Panc1 (cell line): ENCODE measurements around the gene DLG5. TPM values are rescaled to one million over a fixed set of nuclear protein-coding genes. Genes with fewer than 3 reads are reported as not detected.

Experiments
- ATAC-seq: fragments of 200-7000 bp; cut with Tn5 transposase; 2 replicates; pipeline ENCODE4 v1.9.1; 2020; ENCODE audit warnings: mild to moderate bottlenecking, moderate library complexity
- BruUV-seq: library from RNA; stranded (reverse); fragments of 400-500 nt; replicated peaks from 2 replicates; lab custom pipeline; 2021; lab: Mats Ljungman, UMichigan
- CTCF ChIA-PET: fragments of 300-600 bp; sonication (Branson Sonifier 250); formaldehyde crosslinking; loops from one replicate; lab custom pipeline; 2022; ENCODE audit warnings: antibody characterized with exemption; lab: Charles Lee
- POLR2A ChIA-PET: fragments of 300-600 bp; sonication (Branson Sonifier 250); formaldehyde crosslinking; loops from one replicate; lab custom pipeline; 2022; ENCODE audit warnings: antibody characterized with exemption; lab: Charles Lee
- DNase-seq: peaks from one replicate; pipeline ENCODE4 v3.0.0-alpha.2; 2010; ENCODE audit warnings: low read depth, low spot score
- H3K27ac ChIP-seq: 2 replicates; pipeline ENCODE4 v1.5.1; 2011; ENCODE audit warnings: mild to moderate bottlenecking, low read length, inconsistent platforms
- H3K27me3 ChIP-seq: fragments of 200-500 bp; sonication (Bioruptor generic); 2 replicates; pipeline ENCODE4 v1.6.0; 2014; ENCODE audit warnings: low read length, inconsistent platforms; ENCODE audit not compliant: control insufficient read depth, insufficient read depth
- H3K36me3 ChIP-seq: fragments of 200-500 bp; sonication (Bioruptor generic); 2 replicates; pipeline ENCODE4 v1.5.1; 2014; ENCODE audit warnings: inconsistent platforms, mild to moderate bottlenecking, low read length, moderate library complexity; ENCODE audit not compliant: control insufficient read depth, insufficient read depth
- H3K4me1 ChIP-seq: 2 replicates; pipeline ENCODE4 v1.5.1; 2011; ENCODE audit warnings: inconsistent platforms, mild to moderate bottlenecking, low read length, moderate library complexity; ENCODE audit not compliant: control insufficient read depth, insufficient read depth
- H3K4me3 ChIP-seq, 2 experiments: 2 replicates each; pipeline ENCODE4 v1.5.1; 2011 to 2012; ENCODE audit warnings: low read depth in 2 of 2, low read length in 2 of 2, mild to moderate bottlenecking in 2 of 2, inconsistent platforms in 1 of 2, moderate library complexity in 1 of 2
- H3K9me3 ChIP-seq: fragments of 200-500 bp; sonication (Bioruptor generic); 2 replicates; pipeline ENCODE4 v1.5.1; 2014; ENCODE audit warnings: low read depth, mild to moderate bottlenecking, inconsistent platforms, low read length, moderate library complexity; ENCODE audit not compliant: control insufficient read depth, insufficient read depth
- POLR2AphosphoS5 ChIP-seq: IDR thresholded peaks from 2 replicates; pipeline ENCODE4 v1.6.1; 2012; ENCODE audit warnings: mild to moderate bottlenecking, low read depth, low read length, moderate library complexity
- SIN3A ChIP-seq: IDR thresholded peaks from 2 replicates; pipeline ENCODE4 v1.6.1; 2012; ENCODE audit warnings: low read depth, mild to moderate bottlenecking, low read length, moderate library complexity, borderline replicate concordance; ENCODE audit not compliant: insufficient read depth
- TCF7L2 ChIP-seq: IDR thresholded peaks from 2 replicates; pipeline ENCODE4 v1.6.1; 2011; ENCODE audit warnings: mild to moderate bottlenecking, low read depth, low read length, inconsistent platforms
- in situ Hi-C: cut with HindIII; loops from 2 replicates; pipeline ENCODE4 v1.10.0; 2016; ENCODE audit warnings: low sequenced_read_pairs, low pct_unique_long_range_greater_than_20kb
- intact Hi-C: fragments of 100-400 bp; cut with micrococcal nuclease; formaldehyde crosslinking; loops from one replicate; pipeline ENCODE4 v1.10.0; 2022; ENCODE audit not compliant: unreplicated experiment
- total RNA-seq: library from RNA; stranded (reverse); gene quantifications from one replicate; pipeline ENCODE4 v1.2.1, GENCODE V29; 2021; ENCODE audit not compliant: unreplicated experiment
- TF ChIP-seq, protein P1 (sequence below): fragments of 450-650 bp; IDR thresholded peaks from 2 replicates; pipeline ENCODE4 v1.5.1; 2017; ENCODE audit warnings: mild to moderate bottlenecking
- TF ChIP-seq, protein P2 (sequence below), 2 experiments: IDR thresholded peaks; 2 replicates each; pipeline ENCODE4 v1.6.1; 2011 to 2012; ENCODE audit warnings: low read depth in 2 of 2, control low read depth in 1 of 2, low read length in 1 of 2, mild to moderate bottlenecking in 1 of 2, moderate library complexity in 1 of 2; ENCODE audit not compliant: insufficient read depth in 1 of 2

DLG5 gene
- total RNA-seq, 1 experiment from 2014 or later: 85.6 TPM

DNA sequence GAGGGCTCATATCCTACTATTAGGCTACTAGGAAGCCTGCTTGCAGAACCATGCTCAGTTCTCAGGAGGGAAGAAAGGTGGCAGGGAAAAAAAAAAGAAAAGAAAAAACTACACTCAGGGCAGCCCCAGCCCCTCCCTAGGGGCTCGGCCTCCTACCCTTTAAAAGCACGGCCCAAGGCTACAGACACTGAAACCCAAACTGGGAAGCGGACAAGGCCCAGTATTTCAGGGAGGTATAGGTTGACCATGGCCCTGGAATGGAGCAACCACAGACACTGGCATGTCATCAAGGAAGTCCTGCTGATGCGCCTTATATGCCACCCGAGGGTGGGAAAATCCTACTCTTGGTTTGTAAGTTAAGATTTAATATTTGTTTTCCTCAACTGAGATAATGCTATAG, 50.8 kb downstream of the DLG5 start:
- in situ Hi-C loops: no loop called here
- no peaks in the 10 kb centered on the region for H3K36me3 ChIP-seq
- no peak overlapping the region for H3K27ac ChIP-seq
- peaks cover 24% of the 10 kb centered on the region for H3K4me1 ChIP-seq
- TF ChIP-seq, protein P1, sequence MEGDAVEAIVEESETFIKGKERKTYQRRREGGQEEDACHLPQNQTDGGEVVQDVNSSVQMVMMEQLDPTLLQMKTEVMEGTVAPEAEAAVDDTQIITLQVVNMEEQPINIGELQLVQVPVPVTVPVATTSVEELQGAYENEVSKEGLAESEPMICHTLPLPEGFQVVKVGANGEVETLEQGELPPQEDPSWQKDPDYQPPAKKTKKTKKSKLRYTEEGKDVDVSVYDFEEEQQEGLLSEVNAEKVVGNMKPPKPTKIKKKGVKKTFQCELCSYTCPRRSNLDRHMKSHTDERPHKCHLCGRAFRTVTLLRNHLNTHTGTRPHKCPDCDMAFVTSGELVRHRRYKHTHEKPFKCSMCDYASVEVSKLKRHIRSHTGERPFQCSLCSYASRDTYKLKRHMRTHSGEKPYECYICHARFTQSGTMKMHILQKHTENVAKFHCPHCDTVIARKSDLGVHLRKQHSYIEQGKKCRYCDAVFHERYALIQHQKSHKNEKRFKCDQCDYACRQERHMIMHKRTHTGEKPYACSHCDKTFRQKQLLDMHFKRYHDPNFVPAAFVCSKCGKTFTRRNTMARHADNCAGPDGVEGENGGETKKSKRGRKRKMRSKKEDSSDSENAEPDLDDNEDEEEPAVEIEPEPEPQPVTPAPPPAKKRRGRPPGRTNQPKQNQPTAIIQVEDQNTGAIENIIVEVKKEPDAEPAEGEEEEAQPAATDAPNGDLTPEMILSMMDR: no peak
- TF ChIP-seq, protein P2, sequence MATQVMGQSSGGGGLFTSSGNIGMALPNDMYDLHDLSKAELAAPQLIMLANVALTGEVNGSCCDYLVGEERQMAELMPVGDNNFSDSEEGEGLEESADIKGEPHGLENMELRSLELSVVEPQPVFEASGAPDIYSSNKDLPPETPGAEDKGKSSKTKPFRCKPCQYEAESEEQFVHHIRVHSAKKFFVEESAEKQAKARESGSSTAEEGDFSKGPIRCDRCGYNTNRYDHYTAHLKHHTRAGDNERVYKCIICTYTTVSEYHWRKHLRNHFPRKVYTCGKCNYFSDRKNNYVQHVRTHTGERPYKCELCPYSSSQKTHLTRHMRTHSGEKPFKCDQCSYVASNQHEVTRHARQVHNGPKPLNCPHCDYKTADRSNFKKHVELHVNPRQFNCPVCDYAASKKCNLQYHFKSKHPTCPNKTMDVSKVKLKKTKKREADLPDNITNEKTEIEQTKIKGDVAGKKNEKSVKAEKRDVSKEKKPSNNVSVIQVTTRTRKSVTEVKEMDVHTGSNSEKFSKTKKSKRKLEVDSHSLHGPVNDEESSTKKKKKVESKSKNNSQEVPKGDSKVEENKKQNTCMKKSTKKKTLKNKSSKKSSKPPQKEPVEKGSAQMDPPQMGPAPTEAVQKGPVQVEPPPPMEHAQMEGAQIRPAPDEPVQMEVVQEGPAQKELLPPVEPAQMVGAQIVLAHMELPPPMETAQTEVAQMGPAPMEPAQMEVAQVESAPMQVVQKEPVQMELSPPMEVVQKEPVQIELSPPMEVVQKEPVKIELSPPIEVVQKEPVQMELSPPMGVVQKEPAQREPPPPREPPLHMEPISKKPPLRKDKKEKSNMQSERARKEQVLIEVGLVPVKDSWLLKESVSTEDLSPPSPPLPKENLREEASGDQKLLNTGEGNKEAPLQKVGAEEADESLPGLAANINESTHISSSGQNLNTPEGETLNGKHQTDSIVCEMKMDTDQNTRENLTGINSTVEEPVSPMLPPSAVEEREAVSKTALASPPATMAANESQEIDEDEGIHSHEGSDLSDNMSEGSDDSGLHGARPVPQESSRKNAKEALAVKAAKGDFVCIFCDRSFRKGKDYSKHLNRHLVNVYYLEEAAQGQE (IDR thresholded peaks at IDR 0.05; ENCODE audit: insufficient read depth in 1 of 2, low read depth in 2 of 2, low read length in 1 of 2): no peak
- no peak for TF ChIP-seq POLR2AphosphoS5
- no peak for TF ChIP-seq SIN3A
- TF ChIP-seq TCF7L2: no peak
- intact Hi-C loops: no loop called here
- ChIA-PET POLR2A (no interaction called here), CTCF (interaction anchor here (0.6 kb wide), 1 partner anchor 59 kb away, joined by 9 read pairs; no protein-coding TSS in a partner anchor)
- no TSS peak for BruUV-seq
- ATAC-seq (no peak), DNase-seq (no peak)
- H3K9me3 ChIP-seq: no peaks in the 10 kb centered on the region
- H3K4me3 ChIP-seq: no peak overlapping the region
- H3K27me3 ChIP-seq: no peaks in the 10 kb centered on the region

DNA sequence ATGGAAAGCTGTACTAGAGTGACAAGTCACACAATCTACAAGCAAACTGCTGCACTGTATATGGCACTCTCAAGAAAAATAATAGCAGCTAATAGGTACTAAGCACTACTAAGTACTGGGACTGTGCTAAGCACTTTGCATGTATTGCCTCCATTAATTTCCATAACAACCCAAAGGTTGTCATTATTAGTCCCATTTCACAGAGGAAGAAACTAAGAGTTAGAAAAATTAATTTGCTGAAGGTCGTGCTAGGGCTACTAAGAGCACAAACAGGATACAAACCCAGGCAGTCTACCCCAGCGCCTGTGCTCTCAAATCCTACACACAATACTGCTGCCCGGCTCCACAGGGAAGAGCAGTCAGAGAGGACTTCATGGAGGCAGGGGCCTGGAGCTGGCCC, 51.7 kb downstream of the DLG5 start:
- no peak for ATAC-seq
- ChIA-PET POLR2A (no interaction called here), CTCF (no interaction called here)
- Histone ChIP-seq H3K27me3 (no peaks in the 10 kb centered on the region), H3K4me3 (no peak overlapping the region), H3K4me1 (peaks cover 24% of the 10 kb centered on the region), H3K36me3 (no peaks in the 10 kb centered on the region), H3K9me3 (no peaks in the 10 kb centered on the region), H3K27ac (no peak overlapping the region)
- BruUV-seq: no TSS peak
- no peak for DNase-seq
- in situ Hi-C loops: no loop called here
- intact Hi-C loops: no loop called here
- TF ChIP-seq TCF7L2 (no peak), POLR2AphosphoS5 (no peak), SIN3A (no peak)
- TF ChIP-seq, protein P1: no peak
- TF ChIP-seq, protein P2 (IDR thresholded peaks at IDR 0.05; ENCODE audit: insufficient read depth in 1 of 2, low read depth in 2 of 2, low read length in 1 of 2): no peak
